HG03175 (cell line): Measurements from ENCODE around the gene PIK3R2.
A peak's percentile ranks its signal among the peaks of the same experiment; 100 is the strongest.
"Not testable (repeated sequence)": the region's sequence is repeated elsewhere in the genome, so short reads cannot be mapped to it uniquely, and the experiment has no call there.

Experiments used
- ATAC-seq: cut with Tn5 transposase; IDR thresholded peaks from one replicate; pipeline ENCODE4 v1.9.1; 2021; ENCODE audit warnings: mild to moderate bottlenecking, moderate library complexity; ENCODE audit not compliant: unreplicated experiment

Gene PIK3R2

DNA sequence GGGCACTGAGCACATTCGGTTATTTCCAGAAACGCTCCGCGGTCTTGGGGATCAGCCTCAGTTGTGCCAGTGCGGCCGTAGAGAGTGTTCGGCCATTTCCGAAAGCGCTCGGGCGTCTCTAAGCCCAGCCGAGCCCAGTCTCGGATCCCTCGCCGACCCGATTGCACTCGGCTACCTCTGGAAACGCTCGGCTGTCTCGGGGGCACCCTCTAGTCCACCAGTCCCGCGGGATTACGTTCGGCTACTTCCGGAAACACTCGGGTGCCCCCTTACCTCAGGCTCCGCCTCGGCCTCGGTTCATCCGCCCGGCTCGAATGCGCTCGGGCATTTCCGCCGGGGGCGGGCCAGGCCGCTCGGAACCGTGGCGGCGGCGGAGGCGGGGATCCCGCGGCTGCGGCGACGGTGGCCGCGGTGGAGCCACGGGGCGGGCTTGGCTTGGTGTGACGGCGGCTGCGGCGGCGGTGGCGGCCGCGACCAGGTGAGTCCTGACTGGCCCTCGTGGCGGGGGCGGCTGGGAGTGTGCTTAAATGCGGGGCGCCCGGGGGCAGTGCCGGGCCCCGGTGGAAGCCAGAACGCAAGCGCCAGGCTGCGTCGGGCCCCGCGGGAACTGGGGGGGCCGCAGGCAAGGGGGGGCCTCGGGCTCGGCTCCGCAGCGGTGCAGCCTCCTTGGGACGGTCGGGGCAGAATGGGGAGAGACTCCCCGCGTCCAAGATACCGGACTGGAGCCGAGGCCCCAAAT is at the start of gene PIK3R2:
Gene PIK3R2 (plus strand): TSS at position 347 of the 739 bp plus-strand sequence. CDS start 2,717 bp downstream, outside the sequence.
- peak; percentile 74 for ATAC-seq

- ATAC-seq, result no peak
These were observed 48.2 kb upstream of the PIK3R2 start for GRCh38 chr19:18104793-18105131.

- not testable (repeated sequence) for ATAC-seq
These were observed 47.7 kb upstream of the PIK3R2 start for GRCh38 chr19:18105259-18105658.

- ATAC-seq, result no peak
These were observed 45.7 kb upstream of the PIK3R2 start for GRCh38 chr19:18107235-18107634.

DNA sequence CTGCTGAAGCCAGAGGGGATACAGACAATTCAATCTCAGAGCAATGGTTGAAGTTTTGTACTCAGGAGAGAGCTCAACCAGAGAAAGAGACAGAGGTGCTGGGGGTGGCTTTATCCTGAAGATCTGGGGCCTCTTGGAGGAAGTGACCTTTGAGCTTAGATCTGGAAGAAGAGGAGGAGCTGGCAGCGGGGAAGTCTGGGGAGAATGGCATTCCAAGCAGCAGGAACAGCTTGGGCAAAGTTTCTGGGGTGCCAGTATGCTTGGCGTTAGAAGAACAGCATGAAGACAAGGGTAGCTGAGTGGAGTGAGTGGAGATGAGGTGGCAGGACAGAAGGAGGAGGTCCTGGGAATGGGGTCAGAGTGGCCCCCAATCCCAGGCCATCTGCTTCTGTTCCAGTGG is 44.1 kb upstream of the PIK3R2 start:
- no peak for ATAC-seq

DNA sequence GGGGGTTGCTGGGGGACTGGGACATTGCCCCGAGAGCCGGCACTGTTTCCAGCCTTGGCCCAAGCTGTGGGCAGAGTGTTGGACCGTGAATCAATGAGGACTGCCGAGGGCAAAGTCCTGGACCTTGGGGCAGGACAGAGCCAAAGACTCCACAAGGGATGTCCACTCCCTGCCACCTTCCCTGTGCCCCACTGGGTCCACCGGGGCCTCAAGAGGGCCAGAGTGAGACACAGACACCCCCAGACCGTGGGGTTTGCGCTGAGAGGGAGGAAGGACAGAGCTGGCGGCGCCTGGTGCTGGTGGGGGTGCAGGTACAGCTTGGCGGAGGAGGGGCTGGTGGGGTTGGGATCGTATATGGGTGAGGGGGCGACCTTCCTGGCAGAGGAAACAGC is 43.6 kb upstream of the PIK3R2 start:
- no peak for ATAC-seq

- no peak for ATAC-seq
These were observed 43.0 kb upstream of the PIK3R2 start for GRCh38 chr19:18109733-18110608.

- ATAC-seq, result no peak
These were observed 42.2 kb upstream of the PIK3R2 start for GRCh38 chr19:18110609-18111232.

DNA sequence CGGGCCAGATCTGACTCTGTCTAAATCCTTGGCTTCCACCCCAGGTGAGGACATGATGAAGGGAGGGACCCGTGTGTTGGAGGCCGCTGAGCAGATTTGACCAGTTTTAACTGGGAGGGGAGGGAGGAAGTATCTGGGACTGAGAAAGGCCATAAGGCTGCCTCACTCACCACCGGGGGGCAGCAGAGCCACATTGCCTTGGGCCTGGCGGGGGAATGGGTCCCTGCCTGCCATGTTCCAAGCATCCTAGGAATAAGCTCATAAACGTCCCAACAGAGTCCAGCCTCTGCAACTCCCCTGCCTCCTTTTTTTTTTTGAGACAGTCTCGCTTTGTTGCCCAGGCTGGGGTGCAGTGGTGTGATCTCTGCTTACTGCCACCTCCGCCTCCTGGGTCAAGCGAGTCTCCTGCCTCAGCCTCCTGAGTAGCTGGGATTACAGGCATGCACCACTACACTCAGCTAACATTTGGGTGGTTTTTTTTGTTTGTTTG is 39.9 kb upstream of the PIK3R2 start:
- ATAC-seq, result no peak

DNA sequence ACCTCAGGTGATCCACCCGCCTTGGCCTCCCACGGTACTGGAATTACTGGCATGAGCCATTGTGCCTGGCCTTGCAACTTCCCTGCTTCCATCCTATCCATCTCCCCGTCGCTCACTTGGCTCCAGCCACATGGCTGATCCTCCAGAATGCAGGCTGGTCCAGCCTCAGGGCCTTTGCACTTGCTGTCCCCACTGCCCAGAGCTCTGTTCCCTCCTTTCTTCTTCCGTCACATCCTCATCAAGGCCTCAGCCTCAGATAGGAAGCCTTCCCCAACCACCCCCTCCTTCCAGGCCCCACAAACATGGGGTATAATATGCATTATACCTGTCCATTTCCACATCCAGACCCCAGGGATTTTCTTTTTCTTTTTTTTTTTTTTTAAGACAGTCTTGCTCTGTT is 39.1 kb upstream of the PIK3R2 start:
- no peak for ATAC-seq

- ATAC-seq, result no peak
These were observed 38.5 kb upstream of the PIK3R2 start for GRCh38 chr19:18114483-18114882.

GRCh38 chr19:18117364-18117691 is 35.6 kb upstream of the PIK3R2 start:
- ATAC-seq, result no peak

DNA sequence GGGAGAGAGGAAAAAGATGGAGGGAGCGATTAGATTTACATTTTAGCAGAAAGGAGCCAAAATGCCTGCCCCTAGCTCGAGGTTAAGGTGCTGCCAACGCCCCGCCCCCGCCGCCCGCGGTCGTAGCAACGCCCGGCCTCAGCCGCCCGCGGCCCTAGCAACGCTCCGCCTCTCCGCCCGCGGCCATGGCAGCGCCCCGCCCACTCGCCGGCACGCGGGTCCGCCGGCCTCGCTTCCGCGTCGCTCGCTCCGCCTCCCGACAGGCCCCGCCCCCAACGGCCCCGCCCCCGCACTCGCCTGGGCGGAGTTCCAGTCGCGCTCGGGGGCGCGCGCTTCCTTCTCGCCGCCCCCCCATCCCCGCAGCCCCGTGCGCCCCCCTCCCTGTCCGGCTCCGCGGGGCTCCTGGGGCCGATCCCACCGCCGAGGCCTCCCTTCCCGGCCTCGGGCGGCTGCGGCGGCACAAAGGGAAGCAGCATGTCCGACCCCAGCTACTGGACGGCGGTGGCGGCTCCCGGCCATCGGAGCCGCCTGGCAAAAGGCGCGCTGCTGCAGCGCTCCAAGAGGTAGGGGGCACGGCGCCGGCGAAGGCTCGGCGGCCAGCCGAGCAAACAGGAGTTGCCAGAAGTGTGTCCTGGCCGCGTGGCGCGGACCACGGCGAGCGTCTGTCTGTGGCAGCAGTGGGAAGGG is 35.1 kb upstream of the PIK3R2 start:
- ATAC-seq, result peak; percentile 86

GRCh38 chr19:18118420-18119012 is 34.4 kb upstream of the PIK3R2 start:
- no peak for ATAC-seq

DNA sequence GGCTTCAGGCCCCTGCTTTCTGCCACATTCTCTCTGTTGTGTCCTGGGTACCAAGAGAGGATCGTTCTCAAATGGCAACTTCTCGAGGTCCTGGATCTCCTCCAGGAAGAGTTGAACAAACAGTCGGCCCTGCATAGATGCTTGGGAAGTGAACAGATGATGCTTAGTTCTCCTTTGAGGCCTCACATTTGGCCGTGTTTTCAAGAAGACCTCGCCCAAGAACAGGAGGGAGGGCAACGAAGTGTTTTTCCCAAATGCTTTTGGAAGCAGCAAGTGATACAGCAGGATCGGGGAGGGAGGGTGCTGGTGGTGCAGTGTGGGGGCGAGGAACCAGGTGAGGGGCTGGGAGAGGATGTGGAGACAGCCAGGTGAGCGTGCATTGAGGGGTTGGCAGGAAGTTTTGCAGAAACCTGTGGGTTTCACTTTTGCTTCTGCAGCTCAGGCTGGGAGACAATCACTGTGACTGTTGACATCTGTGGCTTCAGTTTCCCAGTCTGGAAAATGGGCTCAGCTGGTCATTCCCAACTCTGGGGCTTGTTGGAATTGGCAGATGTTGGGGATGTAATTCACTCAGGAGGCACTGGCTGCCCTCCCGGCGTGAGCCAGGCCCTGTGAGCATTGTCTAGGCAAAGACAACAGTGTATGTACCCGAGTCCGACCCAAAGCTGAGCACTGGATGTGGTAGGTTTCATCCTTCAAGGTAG is 33.8 kb upstream of the PIK3R2 start:
- no peak for ATAC-seq

DNA sequence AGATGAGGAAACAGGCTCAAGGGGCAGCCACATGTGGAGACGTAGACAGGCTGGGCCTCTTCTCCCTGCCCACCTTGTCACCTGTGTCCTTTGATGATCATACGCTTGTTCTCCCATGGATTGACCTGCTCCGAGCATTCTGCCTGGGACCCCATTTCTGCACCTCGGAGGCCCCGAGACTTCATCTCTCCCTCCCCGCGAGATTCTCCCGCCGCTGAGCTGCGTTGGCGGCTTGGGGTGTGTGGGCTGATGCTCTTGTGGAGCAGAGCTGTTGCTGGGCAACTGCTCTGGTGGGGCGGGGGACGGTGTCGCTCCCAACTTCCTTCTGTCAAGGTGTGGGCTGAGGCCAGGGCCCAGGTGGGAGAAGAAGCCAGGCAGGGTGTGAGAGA is 33.3 kb upstream of the PIK3R2 start:
- no peak for ATAC-seq

DNA sequence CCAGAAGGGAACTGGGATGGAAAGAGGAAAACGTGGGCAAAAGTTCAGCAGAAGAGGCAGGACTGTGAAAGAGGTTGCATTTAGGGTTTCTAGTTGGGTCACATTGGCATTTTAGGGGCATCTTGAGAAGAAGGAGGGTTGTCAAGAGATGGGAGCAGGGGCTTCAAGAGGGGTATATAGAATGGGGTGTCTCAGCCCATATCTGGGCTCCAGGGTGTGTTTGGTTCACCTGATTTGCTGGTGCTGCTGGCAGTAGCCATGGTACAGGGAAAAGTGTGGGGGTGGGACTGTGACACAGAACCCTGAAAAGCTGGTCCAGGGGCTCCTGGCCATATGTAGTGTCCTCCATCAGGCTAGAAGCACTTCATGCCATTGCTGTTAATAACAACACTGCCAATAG is 32.8 kb upstream of the PIK3R2 start:
- no peak for ATAC-seq

GRCh38 chr19:18121166-18121565 is 31.8 kb upstream of the PIK3R2 start:
- no peak for ATAC-seq

GRCh38 chr19:18122424-18122823 is 30.5 kb upstream of the PIK3R2 start:
- no peak for ATAC-seq
